ENCODE measurements around the gene TRIM15.
A peak's percentile ranks its signal among the peaks of the same experiment; 100 is the strongest.
"Not testable (repeated sequence)": the region's sequence is repeated elsewhere in the genome, so short reads cannot be mapped to it uniquely, and the experiment has no call there.

Gene TRIM15

GRCh38 chr6:30163090-30163917, at the start of gene TRIM15:
TSS of gene TRIM15 (plus strand) at chr6:30163546. CDS start at chr6:30163685, 139 bp downstream.
- Mint-ChIP-seq H3K4me1 (ENCODE audit: low read depth) (peaks cover 21% of the 10 kb centered on the region), H3K9me3 (ENCODE audit: low read depth) (no peaks in the 10 kb centered on the region), H3K27ac (no peak within 1 kb of the TSS), H3K36me3 (no peaks in the 10 kb centered on the region), H3K4me3 (peak within 1 kb of the TSS; percentile 2), H3K27me3 (peaks cover 7% of the 10 kb centered on the region)

- H3K4me3 Mint-ChIP-seq: no peak overlapping the region
- peaks cover 38% of the 10 kb centered on the region for H3K27me3 Mint-ChIP-seq
- H3K36me3 Mint-ChIP-seq: no peaks in the 10 kb centered on the region
- no peaks in the 10 kb centered on the region for H3K9me3 Mint-ChIP-seq (ENCODE audit: low read depth)
- H3K27ac Mint-ChIP-seq: no peak overlapping the region
- peaks cover 6% of the 10 kb centered on the region for H3K4me1 Mint-ChIP-seq (ENCODE audit: low read depth)
Observed at GRCh38 chr6:30113841-30114240, 49.5 kb upstream of the TRIM15 start.

- Mint-ChIP-seq H3K27me3 (peaks cover 26% of the 10 kb centered on the region), H3K4me1 (ENCODE audit: low read depth) (peaks cover 6% of the 10 kb centered on the region), H3K27ac (no peak overlapping the region), H3K9me3 (ENCODE audit: low read depth) (no peaks in the 10 kb centered on the region), H3K36me3 (peaks cover 3% of the 10 kb centered on the region), H3K4me3 (no peak overlapping the region)
Observed at GRCh38 chr6:30116724-30117123, 46.6 kb upstream of the TRIM15 start.

GRCh38 chr6:30118691-30119090, 44.7 kb upstream of the TRIM15 start:
- H3K27ac Mint-ChIP-seq; H3K36me3 Mint-ChIP-seq; H3K4me1 Mint-ChIP-seq (ENCODE audit: low read depth); H3K9me3 Mint-ChIP-seq (ENCODE audit: low read depth); H3K4me3 Mint-ChIP-seq: not testable (repeated sequence)
- H3K27me3 Mint-ChIP-seq: peaks cover 22% of the 10 kb centered on the region

- peaks cover 19% of the 10 kb centered on the region for H3K27me3 Mint-ChIP-seq
Observed at GRCh38 chr6:30121446-30122366, 41.6 kb upstream of the TRIM15 start.

GRCh38 chr6:30122515-30122914, 40.8 kb upstream of the TRIM15 start:
- Mint-ChIP-seq H3K27me3 (peaks cover 17% of the 10 kb centered on the region), H3K36me3 (peaks cover 3% of the 10 kb centered on the region), H3K27ac (no peak overlapping the region), H3K9me3 (ENCODE audit: low read depth) (no peaks in the 10 kb centered on the region), H3K4me1 (ENCODE audit: low read depth) (no peaks in the 10 kb centered on the region), H3K4me3 (no peak overlapping the region)

More at GRCh38 chr6:30121446-30122366, 41.6 kb upstream of the TRIM15 start:
- Mint-ChIP-seq H3K36me3 (peaks cover 3% of the 10 kb centered on the region), H3K4me3 (no peak overlapping the region), H3K9me3 (ENCODE audit: low read depth) (no peaks in the 10 kb centered on the region), H3K27ac (no peak overlapping the region), H3K4me1 (ENCODE audit: low read depth) (no peaks in the 10 kb centered on the region)

GRCh38 chr6:30127238-30128093, 35.9 kb upstream of the TRIM15 start:
- no peak overlapping the region for H3K4me3 Mint-ChIP-seq
- no peaks in the 10 kb centered on the region for H3K9me3 Mint-ChIP-seq (ENCODE audit: low read depth)
- H3K27ac Mint-ChIP-seq: no peak overlapping the region
- H3K36me3 Mint-ChIP-seq: no peaks in the 10 kb centered on the region
- H3K4me1 Mint-ChIP-seq (ENCODE audit: low read depth): peaks cover 9% of the 10 kb centered on the region
- H3K27me3 Mint-ChIP-seq: peaks cover 36% of the 10 kb centered on the region

GRCh38 chr6:30129265-30130178, 33.8 kb upstream of the TRIM15 start:
- Mint-ChIP-seq H3K36me3 (no peaks in the 10 kb centered on the region), H3K27me3 (peaks cover 40% of the 10 kb centered on the region), H3K9me3 (ENCODE audit: low read depth) (no peaks in the 10 kb centered on the region), H3K4me3 (no peak overlapping the region), H3K4me1 (ENCODE audit: low read depth) (peaks cover 9% of the 10 kb centered on the region), H3K27ac (no peak overlapping the region)

- Mint-ChIP-seq H3K27me3 (peaks cover 39% of the 10 kb centered on the region), H3K9me3 (ENCODE audit: low read depth) (no peaks in the 10 kb centered on the region), H3K27ac (no peak overlapping the region), H3K4me1 (ENCODE audit: low read depth) (peaks cover 9% of the 10 kb centered on the region), H3K36me3 (no peaks in the 10 kb centered on the region), H3K4me3 (no peak overlapping the region)
Observed at GRCh38 chr6:30130179-30130679, 33.1 kb upstream of the TRIM15 start.

- no peaks in the 10 kb centered on the region for H3K36me3 Mint-ChIP-seq
- H3K4me1 Mint-ChIP-seq (ENCODE audit: low read depth): peaks cover 9% of the 10 kb centered on the region
- peaks cover 37% of the 10 kb centered on the region for H3K27me3 Mint-ChIP-seq
- H3K27ac Mint-ChIP-seq: no peak overlapping the region
- no peaks in the 10 kb centered on the region for H3K9me3 Mint-ChIP-seq (ENCODE audit: low read depth)
- H3K4me3 Mint-ChIP-seq: no peak overlapping the region
Observed at GRCh38 chr6:30130887-30131862, 32.2 kb upstream of the TRIM15 start.

- no peak overlapping the region for H3K4me3 Mint-ChIP-seq
- no peaks in the 10 kb centered on the region for H3K36me3 Mint-ChIP-seq
Observed at GRCh38 chr6:30131947-30132497, 31.3 kb upstream of the TRIM15 start.

GRCh38 chr6:30135147-30135546, 28.2 kb upstream of the TRIM15 start:
- peaks cover 20% of the 10 kb centered on the region for H3K27me3 Mint-ChIP-seq
- H3K36me3 Mint-ChIP-seq: no peaks in the 10 kb centered on the region
- H3K4me1 Mint-ChIP-seq (ENCODE audit: low read depth): peaks cover 7% of the 10 kb centered on the region
- no peaks in the 10 kb centered on the region for H3K9me3 Mint-ChIP-seq (ENCODE audit: low read depth)
- no peak overlapping the region for H3K27ac Mint-ChIP-seq
- H3K4me3 Mint-ChIP-seq: no peak overlapping the region

More at GRCh38 chr6:30131947-30132497, 31.3 kb upstream of the TRIM15 start:
- Mint-ChIP-seq H3K27me3 (peaks cover 34% of the 10 kb centered on the region), H3K27ac (no peak overlapping the region), H3K4me1 (ENCODE audit: low read depth) (peaks cover 9% of the 10 kb centered on the region), H3K9me3 (ENCODE audit: low read depth) (no peaks in the 10 kb centered on the region)

Data from activated naive CD8-positive, alpha-beta T cell (primary cell).